Natural killer cell (primary cell): ENCODE results near the gene NCK2. TPM values are rescaled to one million over a fixed set of nuclear protein-coding genes. Genes with fewer than 3 reads are reported as not detected.

Experiments used
- ATAC-seq, 3 donors: fragments of 150-1000 bp in 2 of 3; fragments of 200-7000 bp in 1 of 3; cut with Tn5 transposase; 1 replicate in 1 of 3; 2 replicates in 2 of 3; pipeline ENCODE4 v1.10.0; 2021; ENCODE audit warnings: mild to moderate bottlenecking in 2 of 3, moderate library complexity in 2 of 3
- DNase-seq, 2 donors: peaks; one replicate each; pipeline versions ENCODE4 v3.0.0 to v3.0.0-alpha.2; 2013 to 2021; ENCODE audit warnings: mixed read lengths in 1 of 2
- H3K27ac ChIP-seq: one replicate; pipeline ENCODE4 v1.5.1; 2013; ENCODE audit warnings: mild to moderate bottlenecking, low read length
- H3K27me3 ChIP-seq: one replicate; pipeline ENCODE4 v1.6.1; 2013; ENCODE audit warnings: low read length; ENCODE audit not compliant: control insufficient read depth, insufficient read depth
- H3K36me3 ChIP-seq: one replicate; pipeline ENCODE4 v1.6.1; 2013; ENCODE audit warnings: low read length; ENCODE audit not compliant: control insufficient read depth, insufficient read depth
- H3K4me1 ChIP-seq: one replicate; pipeline ENCODE4 v1.6.1; 2013; ENCODE audit warnings: low read length; ENCODE audit not compliant: control insufficient read depth, insufficient read depth
- H3K4me3 ChIP-seq: one replicate; pipeline ENCODE4 v1.5.1; 2013; ENCODE audit warnings: low read length
- H3K9me3 ChIP-seq: one replicate; pipeline ENCODE4 v1.6.1; 2013; ENCODE audit warnings: low read length; ENCODE audit not compliant: control insufficient read depth, insufficient read depth
- H3K27ac Mint-ChIP-seq, 2 donors: one replicate each; pipeline ENCODE4 v1.8.0; 2022; ENCODE audit warnings: mild to moderate bottlenecking in 2 of 2, mixed read lengths in 2 of 2, moderate library complexity in 1 of 2
- H3K27me3 Mint-ChIP-seq, 2 donors: one replicate each; pipeline ENCODE4 v1.8.0; 2022; ENCODE audit warnings: low read depth in 2 of 2, mixed read lengths in 2 of 2
- H3K36me3 Mint-ChIP-seq: one replicate; pipeline ENCODE4 v1.8.0; 2022; ENCODE audit warnings: mixed read lengths
- H3K4me1 Mint-ChIP-seq, 2 donors: one replicate each; pipeline ENCODE4 v1.8.0; 2022; ENCODE audit warnings: mixed read lengths in 2 of 2
- H3K4me3 Mint-ChIP-seq: one replicate; pipeline ENCODE4 v1.8.0; 2022; ENCODE audit warnings: mild to moderate bottlenecking, moderate library complexity, mixed read lengths
- H3K9me3 Mint-ChIP-seq, 2 donors: one replicate each; pipeline ENCODE4 v1.8.0; 2022; ENCODE audit warnings: mixed read lengths in 2 of 2
- CTCF ChIP-seq: fragments of 200-600 bp; IDR thresholded peaks from one replicate; pipeline ENCODE4 v1.8.0; 2022; ENCODE audit warnings: antibody characterized with exemption
- WGBS: methylation state at CpG from one replicate; pipeline ENCODE4 v1.1.7; 2013; ENCODE audit warnings: missing lambda C conversion rate; ENCODE audit not compliant: insufficient coverage; 5-methylcytosine and 5-hydroxymethylcytosine counted together
- intact Hi-C: fragments of 100-400 bp; cut with micrococcal nuclease; formaldehyde crosslinking; loops from one replicate; pipeline ENCODE4 v1.14.2; 2022
- total RNA-seq, 4 donors: library from RNA; stranded (reverse); fragments of 120-200 nt in 1 of 4; gene quantifications; one replicate each; pipeline versions ENCODE4 v1.2.3 to v1.2.4, GENCODE V29; 2013 to 2022

NCK2 gene
- total RNA-seq, 3 donors from 2014 or later (not counting 1 experiment from before 2014, with no cell fraction given): 34.1 to 50.8 (median 43.0) TPM

- no peaks in the 10 kb centered on the region for H3K36me3 ChIP-seq
- no peaks in the 10 kb centered on the region for H3K4me1 ChIP-seq
- TF ChIP-seq CTCF: no peak
- Mint-ChIP-seq H3K27me3 (peaks cover 20 to 33% of the 10 kb centered on the region in 2 donors), H3K27ac (no peak overlapping the region), H3K4me3 (no peak overlapping the region), H3K36me3 (no peaks in the 10 kb centered on the region), H3K9me3 (no peaks in the 10 kb centered on the region), H3K4me1 (no peaks in the 10 kb centered on the region)
- H3K9me3 ChIP-seq: no peaks in the 10 kb centered on the region
- no peak overlapping the region for H3K27ac ChIP-seq
- DNase-seq (no peak), ATAC-seq (no peak)
- H3K4me3 ChIP-seq: no peak overlapping the region
- 89% methylated on average over 5 of the region's 5 CpGs for WGBS
- intact Hi-C loops: no loop called here
- H3K27me3 ChIP-seq: no peaks in the 10 kb centered on the region
Measured at GRCh38 chr2:105712166-105712915, 32.4 kb upstream of the NCK2 start.

- Histone ChIP-seq H3K27ac (no peak overlapping the region), H3K9me3 (no peaks in the 10 kb centered on the region), H3K4me1 (no peaks in the 10 kb centered on the region), H3K4me3 (no peak overlapping the region), H3K27me3 (no peaks in the 10 kb centered on the region), H3K36me3 (no peaks in the 10 kb centered on the region)
- H3K27ac Mint-ChIP-seq: no peak overlapping the region
- no peaks in the 10 kb centered on the region for H3K4me1 Mint-ChIP-seq
- H3K9me3 Mint-ChIP-seq: no peaks in the 10 kb centered on the region
- intact Hi-C loops: no loop called here
- H3K27me3 Mint-ChIP-seq: peaks cover 20 to 34% of the 10 kb centered on the region in 2 donors
- WGBS: 69% methylated on average over 6 of the region's 6 CpGs
- H3K4me3 Mint-ChIP-seq: no peak overlapping the region
- no peaks in the 10 kb centered on the region for H3K36me3 Mint-ChIP-seq
- ATAC-seq: no peak
- no peak for TF ChIP-seq CTCF
- DNase-seq: no peak
Measured at GRCh38 chr2:105712981-105713596, 31.6 kb upstream of the NCK2 start.

- DNase-seq: no peak
- Mint-ChIP-seq H3K4me3 (no peak overlapping the region), H3K4me1 (no peaks in the 10 kb centered on the region), H3K9me3 (no peaks in the 10 kb centered on the region), H3K36me3 (no peaks in the 10 kb centered on the region), H3K27me3 (peaks cover 23 to 44% of the 10 kb centered on the region in 2 donors), H3K27ac (no peak overlapping the region)
- no peak for ATAC-seq
- Histone ChIP-seq H3K9me3 (no peaks in the 10 kb centered on the region), H3K4me3 (no peak overlapping the region), H3K27ac (no peak overlapping the region), H3K4me1 (no peaks in the 10 kb centered on the region), H3K36me3 (no peaks in the 10 kb centered on the region), H3K27me3 (no peaks in the 10 kb centered on the region)
- intact Hi-C loops: no loop called here
- no peak for TF ChIP-seq CTCF
- 89% methylated on average over 6 of the region's 6 CpGs for WGBS
Measured at GRCh38 chr2:105714141-105714540, 30.6 kb upstream of the NCK2 start.
